HG03039 (cell line): Measurements from ENCODE around the gene UBR2.
"Not testable (repeated sequence)": the region's sequence is repeated elsewhere in the genome, so short reads cannot be mapped to it uniquely, and the experiment has no call there.

ENCODE experiments used
- ATAC-seq: cut with Tn5 transposase; IDR thresholded peaks from one replicate; pipeline ENCODE4 v1.9.1; 2021; ENCODE audit warnings: mild to moderate bottlenecking, moderate library complexity; ENCODE audit not compliant: unreplicated experiment

The UBR2 gene

GRCh38 chr6:42616716-42617115 is 52.9 kb downstream of the UBR2 start:
- no peak for ATAC-seq

GRCh38 chr6:42618105-42618504 is 54.3 kb downstream of the UBR2 start:
- ATAC-seq: no peak

- no peak for ATAC-seq
Observed at GRCh38 chr6:42618686-42619085, 54.9 kb downstream of the UBR2 start.

- ATAC-seq: no peak
Observed at GRCh38 chr6:42619963-42620362, 56.1 kb downstream of the UBR2 start.

GRCh38 chr6:42624601-42625000 is 60.8 kb downstream of the UBR2 start:
- no peak for ATAC-seq

GRCh38 chr6:42627044-42627443 is 63.2 kb downstream of the UBR2 start:
- no peak for ATAC-seq

GRCh38 chr6:42627674-42628073 is 63.8 kb downstream of the UBR2 start:
- ATAC-seq: no peak

- no peak for ATAC-seq
Observed at GRCh38 chr6:42628604-42629003, 64.8 kb downstream of the UBR2 start.

- ATAC-seq: no peak
Observed at GRCh38 chr6:42629845-42630244, 66.0 kb downstream of the UBR2 start.

- ATAC-seq: no peak
Observed at GRCh38 chr6:42637681-42638080, 73.9 kb downstream of the UBR2 start.

GRCh38 chr6:42642794-42643193 is 79.0 kb downstream of the UBR2 start:
- ATAC-seq: no peak

- ATAC-seq: no peak
Observed at GRCh38 chr6:42644211-42644610, 80.4 kb downstream of the UBR2 start.

- no peak for ATAC-seq
Observed at GRCh38 chr6:42652024-42652746, 88.4 kb downstream of the UBR2 start.

- no peak for ATAC-seq
Observed at GRCh38 chr6:42653851-42654250, 90.0 kb downstream of the UBR2 start.

- ATAC-seq: no peak
Observed at GRCh38 chr6:42659806-42660205, 96.0 kb downstream of the UBR2 start.

- no peak for ATAC-seq
Observed at GRCh38 chr6:42661540-42662153, 97.8 kb downstream of the UBR2 start.

- ATAC-seq: no peak
Observed at GRCh38 chr6:42664718-42665117, 100.9 kb downstream of the UBR2 start.

- not testable (repeated sequence) for ATAC-seq
Observed at GRCh38 chr6:42674368-42674767, 110.5 kb downstream of the UBR2 start.

- no peak for ATAC-seq
Observed at GRCh38 chr6:42674780-42675179, 111.0 kb downstream of the UBR2 start.

- ATAC-seq: no peak
Observed at GRCh38 chr6:42679358-42679757, 115.5 kb downstream of the UBR2 start.

GRCh38 chr6:42688281-42688680 is 124.5 kb downstream of the UBR2 start:
- ATAC-seq: no peak

GRCh38 chr6:42689371-42689770 is 125.5 kb downstream of the UBR2 start:
- no peak for ATAC-seq
